Chondrocyte (in vitro differentiated cells): ENCODE data around the gene CACNA1S. TPM values are rescaled to one million over a fixed set of nuclear protein-coding genes. Genes with fewer than 3 reads are reported as not detected.
A peak's percentile ranks its signal among the peaks of the same experiment; 100 is the strongest.

Experiments used
- DNase-seq: peaks from one replicate; pipeline ENCODE4 v3.0.0; 2021; ENCODE audit warnings: mixed read lengths, low spot score
- H3K27ac Mint-ChIP-seq: one replicate; pipeline ENCODE4 v1.8.0; 2021; ENCODE audit warnings: mild to moderate bottlenecking, moderate library complexity, mixed read lengths; ENCODE audit not compliant: unreplicated experiment
- H3K27me3 Mint-ChIP-seq: 2 replicates; pipeline ENCODE4 v1.8.0; 2021; ENCODE audit warnings: low read depth, mixed read lengths
- H3K36me3 Mint-ChIP-seq: 2 replicates; pipeline ENCODE4 v1.8.0; 2021; ENCODE audit warnings: low read depth, mixed read lengths
- H3K4me1 Mint-ChIP-seq: 2 replicates; pipeline ENCODE4 v1.8.0; 2021; ENCODE audit warnings: low read depth, mild to moderate bottlenecking, mixed read lengths
- H3K4me3 Mint-ChIP-seq: one replicate; pipeline ENCODE4 v1.8.0; 2021; ENCODE audit warnings: mild to moderate bottlenecking, moderate library complexity, mixed read lengths; ENCODE audit not compliant: unreplicated experiment
- H3K9me3 Mint-ChIP-seq: 2 replicates; pipeline ENCODE4 v1.8.0; 2021; ENCODE audit warnings: low read depth, mixed read lengths
- CTCF ChIP-seq: fragments of 200-600 bp; sonication (generic); IDR thresholded peaks from 2 replicates; pipeline ENCODE4 v1.5.0; 2021; ENCODE audit warnings: antibody characterized with exemption, mild to moderate bottlenecking, moderate library complexity
- total RNA-seq: library from RNA; stranded (reverse); gene quantifications from 3 replicates; pipeline ENCODE4 v1.2.1, GENCODE V29; 2021

CACNA1S gene
- total RNA-seq, 1 donor from 2014 or later: 0.40 TPM

GRCh38 chr1:201110616-201111015 is 1.6 kb downstream of the CACNA1S start:
- Mint-ChIP-seq H3K27ac (peak overlapping the region; percentile 45), H3K9me3 (no peaks in the 10 kb centered on the region), H3K4me3 (no peak overlapping the region), H3K4me1 (peaks cover 8% of the 10 kb centered on the region), H3K36me3 (no peaks in the 10 kb centered on the region), H3K27me3 (peaks cover 5% of the 10 kb centered on the region)
- TF ChIP-seq CTCF: no peak
- DNase-seq: no peak

- H3K4me1 Mint-ChIP-seq: peaks cover 8% of the 10 kb centered on the region
- peaks cover 5% of the 10 kb centered on the region for H3K27me3 Mint-ChIP-seq
- H3K4me3 Mint-ChIP-seq: no peak overlapping the region
- H3K9me3 Mint-ChIP-seq: no peaks in the 10 kb centered on the region
- no peak overlapping the region for H3K27ac Mint-ChIP-seq
- TF ChIP-seq CTCF: no peak
- no peak for DNase-seq
- no peaks in the 10 kb centered on the region for H3K36me3 Mint-ChIP-seq
Observed at GRCh38 chr1:201110138-201110537, 2.1 kb downstream of the CACNA1S start.

GRCh38 chr1:201109651-201110050 is 2.6 kb downstream of the CACNA1S start:
- Mint-ChIP-seq H3K4me1 (peaks cover 8% of the 10 kb centered on the region), H3K27ac (no peak overlapping the region), H3K36me3 (no peaks in the 10 kb centered on the region), H3K9me3 (no peaks in the 10 kb centered on the region), H3K4me3 (no peak overlapping the region), H3K27me3 (peaks cover 5% of the 10 kb centered on the region)
- TF ChIP-seq CTCF: no peak
- no peak for DNase-seq

GRCh38 chr1:201108614-201109013 is 3.6 kb downstream of the CACNA1S start:
- H3K27me3 Mint-ChIP-seq: peaks cover 5% of the 10 kb centered on the region
- H3K36me3 Mint-ChIP-seq: no peaks in the 10 kb centered on the region
- H3K4me3 Mint-ChIP-seq: no peak overlapping the region
- no peak for TF ChIP-seq CTCF
- peaks cover 8% of the 10 kb centered on the region for H3K4me1 Mint-ChIP-seq
- no peak overlapping the region for H3K27ac Mint-ChIP-seq
- no peak for DNase-seq
- H3K9me3 Mint-ChIP-seq: no peaks in the 10 kb centered on the region

GRCh38 chr1:201105688-201106087 is 6.5 kb downstream of the CACNA1S start:
- no peak for DNase-seq
- no peaks in the 10 kb centered on the region for H3K4me1 Mint-ChIP-seq
- no peak overlapping the region for H3K4me3 Mint-ChIP-seq
- no peak for TF ChIP-seq CTCF
- no peaks in the 10 kb centered on the region for H3K36me3 Mint-ChIP-seq
- H3K27me3 Mint-ChIP-seq: peaks cover 2% of the 10 kb centered on the region
- H3K9me3 Mint-ChIP-seq: no peaks in the 10 kb centered on the region
- H3K27ac Mint-ChIP-seq: no peak overlapping the region
